ENCODE data around the gene SIPA1L3.
A peak's percentile ranks its signal among the peaks of the same experiment; 100 is the strongest.
"Not testable (repeated sequence)": the region's sequence is repeated elsewhere in the genome, so short reads cannot be mapped to it uniquely, and the experiment has no call there.

SIPA1L3 gene

GRCh38 chr19:38218204-38218603 is 311.2 kb downstream of the SIPA1L3 start:
- DNase-seq: no peak

GRCh38 chr19:38219221-38219620 is 312.2 kb downstream of the SIPA1L3 start:
- no peak for DNase-seq

- no peak for DNase-seq
Measured at GRCh38 chr19:38221421-38221820, 314.4 kb downstream of the SIPA1L3 start.

- DNase-seq: no peak
Measured at GRCh38 chr19:38221919-38222830, 315.2 kb downstream of the SIPA1L3 start.

GRCh38 chr19:38223119-38223523 is 316.1 kb downstream of the SIPA1L3 start:
- DNase-seq: no peak

GRCh38 chr19:38223617-38224013 is 316.6 kb downstream of the SIPA1L3 start:
- no peak for DNase-seq

- DNase-seq: peak; percentile 82
Measured at GRCh38 chr19:38224014-38224862, 317.2 kb downstream of the SIPA1L3 start, which contains the start of gene DPF1. TSS of gene DPF1 (minus strand) at chr19:38224222. CDS start at chr19:38224142, 80 bp downstream.

GRCh38 chr19:38224863-38225218 is 317.8 kb downstream of the SIPA1L3 start:
- not testable (repeated sequence) for DNase-seq

GRCh38 chr19:38227287-38228004 is 320.4 kb downstream of the SIPA1L3 start:
- DNase-seq: no peak

GRCh38 chr19:38228005-38228377 is 321.0 kb downstream of the SIPA1L3 start:
- no peak for DNase-seq

- DNase-seq: peak; percentile 35
Measured at GRCh38 chr19:38228491-38229439, 321.8 kb downstream of the SIPA1L3 start.

GRCh38 chr19:38229585-38230073 is 322.6 kb downstream of the SIPA1L3 start:
- DNase-seq: peak; percentile 92

GRCh38 chr19:38230506-38231133 is 323.6 kb downstream of the SIPA1L3 start:
- not testable (repeated sequence) for DNase-seq

- DNase-seq: no peak
Measured at GRCh38 chr19:38231918-38232317, 324.9 kb downstream of the SIPA1L3 start.

GRCh38 chr19:38233740-38234251 is 326.8 kb downstream of the SIPA1L3 start:
- DNase-seq: peak; percentile 51

- DNase-seq: no peak
Measured at GRCh38 chr19:38234615-38235014, 327.6 kb downstream of the SIPA1L3 start.

GRCh38 chr19:38239816-38240215 is 332.8 kb downstream of the SIPA1L3 start:
- DNase-seq: no peak

GRCh38 chr19:38243279-38243673 is 336.3 kb downstream of the SIPA1L3 start:
- DNase-seq: no peak

- no peak for DNase-seq
Measured at GRCh38 chr19:38245826-38246498, 339.0 kb downstream of the SIPA1L3 start.

GRCh38 chr19:38247126-38247525 is 340.1 kb downstream of the SIPA1L3 start:
- DNase-seq: no peak

Measured in NCI-H1436 (cell line).